ENCODE results near the gene FREM2.

Gene FREM2

DNA sequence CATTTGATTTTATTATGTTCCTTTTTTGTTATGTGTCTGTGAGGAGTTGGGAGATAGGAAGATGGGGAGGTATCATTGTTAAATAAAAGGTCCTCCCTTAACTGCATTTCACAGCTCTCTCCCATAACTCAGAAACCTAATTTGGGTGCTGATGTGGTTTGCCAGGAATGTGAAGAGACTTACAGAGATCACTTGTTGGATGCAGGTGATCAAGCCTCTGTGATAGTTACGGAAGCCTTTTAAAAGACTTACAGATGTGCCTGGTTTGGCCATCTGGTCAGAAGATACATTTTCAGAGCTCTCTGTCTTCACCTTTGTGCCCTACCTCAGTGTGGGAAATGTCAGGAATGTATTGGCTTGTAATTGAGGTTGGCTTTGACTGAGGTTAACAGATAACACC is 157.7 kb downstream of the FREM2 start:
- FAIRE-seq (no peak), DNase-seq (ENCODE audit: insufficient read length, low spot score) (no peak)
- TF ChIP-seq, protein P1, sequence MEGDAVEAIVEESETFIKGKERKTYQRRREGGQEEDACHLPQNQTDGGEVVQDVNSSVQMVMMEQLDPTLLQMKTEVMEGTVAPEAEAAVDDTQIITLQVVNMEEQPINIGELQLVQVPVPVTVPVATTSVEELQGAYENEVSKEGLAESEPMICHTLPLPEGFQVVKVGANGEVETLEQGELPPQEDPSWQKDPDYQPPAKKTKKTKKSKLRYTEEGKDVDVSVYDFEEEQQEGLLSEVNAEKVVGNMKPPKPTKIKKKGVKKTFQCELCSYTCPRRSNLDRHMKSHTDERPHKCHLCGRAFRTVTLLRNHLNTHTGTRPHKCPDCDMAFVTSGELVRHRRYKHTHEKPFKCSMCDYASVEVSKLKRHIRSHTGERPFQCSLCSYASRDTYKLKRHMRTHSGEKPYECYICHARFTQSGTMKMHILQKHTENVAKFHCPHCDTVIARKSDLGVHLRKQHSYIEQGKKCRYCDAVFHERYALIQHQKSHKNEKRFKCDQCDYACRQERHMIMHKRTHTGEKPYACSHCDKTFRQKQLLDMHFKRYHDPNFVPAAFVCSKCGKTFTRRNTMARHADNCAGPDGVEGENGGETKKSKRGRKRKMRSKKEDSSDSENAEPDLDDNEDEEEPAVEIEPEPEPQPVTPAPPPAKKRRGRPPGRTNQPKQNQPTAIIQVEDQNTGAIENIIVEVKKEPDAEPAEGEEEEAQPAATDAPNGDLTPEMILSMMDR (IDR thresholded peaks at IDR 0.05; ENCODE audit: insufficient read depth, missing control alignments), result no peak

- no peak for DNase-seq (ENCODE audit: insufficient read length, low spot score)
- TF ChIP-seq, protein P1 (IDR thresholded peaks at IDR 0.05; ENCODE audit: insufficient read depth, missing control alignments), result no peak
- FAIRE-seq, result no peak
Measured at GRCh38 chr13:38848360-38848759, 161.5 kb downstream of the FREM2 start.

GRCh38 chr13:38849315-38849714 is 162.4 kb downstream of the FREM2 start:
- no peak for DNase-seq (ENCODE audit: insufficient read length, low spot score)
- TF ChIP-seq, protein P1 (IDR thresholded peaks at IDR 0.05; ENCODE audit: insufficient read depth, missing control alignments), result no peak
- FAIRE-seq, result no peak

DNA sequence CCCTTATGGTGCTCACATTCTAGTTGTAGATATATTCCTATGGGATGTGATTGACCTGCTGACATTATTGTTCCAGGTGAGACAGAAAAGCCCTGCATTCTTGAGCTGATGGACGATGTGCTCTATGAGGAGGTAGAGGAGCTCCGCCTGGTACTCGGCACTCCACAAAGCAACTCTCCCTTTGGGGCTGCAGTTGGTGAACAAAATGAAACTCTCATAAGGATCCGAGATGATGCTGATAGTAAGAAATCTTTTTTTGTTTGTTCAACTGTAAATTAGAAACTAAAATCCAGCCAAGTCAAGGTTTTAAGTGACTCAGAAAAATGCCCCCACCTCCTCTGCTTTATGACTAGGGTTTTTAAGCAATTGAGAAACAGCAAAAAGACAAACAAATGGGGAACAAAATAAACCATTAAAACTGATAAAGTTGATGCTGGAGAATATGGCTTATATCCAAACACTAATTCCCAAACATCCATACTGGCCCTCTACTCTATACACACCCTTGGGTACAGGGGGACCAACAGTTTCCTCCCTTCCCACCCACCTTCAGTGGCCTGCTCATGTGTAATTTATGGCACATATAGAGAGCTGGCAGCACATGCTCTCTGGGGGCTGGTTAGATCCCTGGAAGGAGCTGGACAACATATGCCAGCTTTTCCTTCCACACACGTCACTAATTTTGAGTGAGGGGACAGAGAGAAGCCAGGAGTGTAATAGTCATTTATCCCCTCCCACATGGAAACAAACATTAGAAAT is 164.2 kb downstream of the FREM2 start:
- DNase-seq (ENCODE audit: insufficient read length, low spot score) (no peak), FAIRE-seq (no peak)
- TF ChIP-seq, protein P1 (IDR thresholded peaks at IDR 0.05; ENCODE audit: insufficient read depth, missing control alignments), result no peak

GRCh38 chr13:38854226-38854625 is 167.3 kb downstream of the FREM2 start:
- FAIRE-seq (no peak), DNase-seq (ENCODE audit: insufficient read length, low spot score) (no peak)

GRCh38 chr13:38856065-38856464 is 169.2 kb downstream of the FREM2 start:
- DNase-seq (ENCODE audit: insufficient read length, low spot score) (no peak), FAIRE-seq (no peak)
- TF ChIP-seq, protein P1 (IDR thresholded peaks at IDR 0.05; ENCODE audit: insufficient read depth, missing control alignments), result no peak

More at GRCh38 chr13:38854226-38854625, 167.3 kb downstream of the FREM2 start:
- TF ChIP-seq, protein P1 (IDR thresholded peaks at IDR 0.05; ENCODE audit: insufficient read depth, missing control alignments), result no peak

DNA sequence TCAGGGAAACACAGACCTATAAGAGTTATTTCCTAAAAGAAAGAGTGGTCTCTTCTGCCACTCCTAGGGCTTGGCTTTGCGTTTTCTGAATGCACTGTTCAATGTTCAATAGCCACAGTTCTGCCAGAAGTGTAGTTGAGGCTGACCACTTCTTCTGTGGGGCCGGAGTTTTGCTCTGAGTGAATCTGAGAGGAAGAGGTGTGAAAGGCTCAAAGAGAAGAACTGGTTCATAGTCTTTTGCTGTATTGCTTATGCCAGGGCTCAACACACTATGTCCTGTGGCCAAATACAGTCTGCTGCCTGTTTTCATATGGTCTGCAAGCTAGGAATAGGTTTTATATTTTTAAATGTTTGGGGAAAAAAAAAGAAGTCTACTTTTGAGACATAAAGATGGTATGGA is 175.6 kb downstream of the FREM2 start:
- DNase-seq (ENCODE audit: insufficient read length, low spot score), result no peak
- no peak for FAIRE-seq
- TF ChIP-seq, protein P1 (IDR thresholded peaks at IDR 0.05; ENCODE audit: insufficient read depth, missing control alignments), result no peak
